Thoracic aorta (tissue), 2 donors: Measurements from ENCODE around the gene SCP2. TPM values are rescaled to one million over a fixed set of nuclear protein-coding genes. Genes with fewer than 3 reads are reported as not detected.

Source experiments
- ATAC-seq: fragments of 150-250 bp; one replicate; pipeline ENCODE4 v1.8.0; 2017; ENCODE audit warnings: low read depth; ENCODE audit not compliant: insufficient number of reproducible peaks, low FRiP score
- DNase-seq: peaks from one replicate; pipeline ENCODE4 v3.0.0-alpha.2; 2020; ENCODE audit warnings: low spot score
- H3K27ac ChIP-seq, 2 donors: fragments of 200-600 bp; sonication (generic); 1 replicate in 1 of 2; 2 replicates in 1 of 2; pipeline ENCODE4 v1.5.1; 2016; ENCODE audit warnings: mild to moderate bottlenecking in 2 of 2, moderate library complexity in 2 of 2
- H3K27me3 ChIP-seq: fragments of 200-600 bp; sonication (generic); replicated peaks from 2 replicates; pipeline ENCODE4 v1.6.0; 2016; ENCODE audit warnings: mild to moderate bottlenecking; ENCODE audit not compliant: insufficient read depth
- H3K36me3 ChIP-seq: fragments of 200-600 bp; sonication (generic); one replicate; pipeline ENCODE4 v1.5.1; 2016
- H3K4me1 ChIP-seq, 2 donors: fragments of 200-600 bp; sonication (generic); 1 replicate in 1 of 2; 2 replicates in 1 of 2; pipeline versions ENCODE4 v1.5.1 to v1.6.0; 2016; ENCODE audit warnings: low read depth in 2 of 2, mild to moderate bottlenecking in 1 of 2; ENCODE audit not compliant: control insufficient read depth in 1 of 2
- H3K4me3 ChIP-seq: fragments of 200-600 bp; sonication (generic); 2 replicates; pipeline ENCODE4 v1.5.1; 2016; ENCODE audit warnings: mild to moderate bottlenecking
- H3K9me3 ChIP-seq: fragments of 200-600 bp; sonication (generic); 2 replicates; pipeline ENCODE4 v1.5.1; 2016
- CTCF ChIP-seq: fragments of 200-600 bp; sonication (generic); IDR thresholded peaks from one replicate; pipeline ENCODE4 v1.5.1; 2019; ENCODE audit warnings: antibody characterized with exemption
- total RNA-seq, 2 donors: library from RNA; depleted of rRNA; stranded (reverse); fragments of >200 nt; gene quantifications; one replicate each; pipeline versions ENCODE4 v1.1.0 to v1.2.3, GENCODE V29; 2016

Gene SCP2
- total RNA-seq, 2 donors from 2014 or later: 75.1 to 99.9 TPM

- H3K4me3 ChIP-seq: no peak overlapping the region
- no peaks in the 10 kb centered on the region for H3K27me3 ChIP-seq
- H3K27ac ChIP-seq: no peak overlapping the region
- H3K36me3 ChIP-seq: no peaks in the 10 kb centered on the region
- peaks cover 0 to 20% of the 10 kb centered on the region in 2 donors for H3K4me1 ChIP-seq
- no peak for DNase-seq
- ATAC-seq: no peak
- no peak for TF ChIP-seq CTCF
- no peaks in the 10 kb centered on the region for H3K9me3 ChIP-seq
Observed at GRCh38 chr1:52917156-52917555, 9.9 kb upstream of the SCP2 start.

DNA sequence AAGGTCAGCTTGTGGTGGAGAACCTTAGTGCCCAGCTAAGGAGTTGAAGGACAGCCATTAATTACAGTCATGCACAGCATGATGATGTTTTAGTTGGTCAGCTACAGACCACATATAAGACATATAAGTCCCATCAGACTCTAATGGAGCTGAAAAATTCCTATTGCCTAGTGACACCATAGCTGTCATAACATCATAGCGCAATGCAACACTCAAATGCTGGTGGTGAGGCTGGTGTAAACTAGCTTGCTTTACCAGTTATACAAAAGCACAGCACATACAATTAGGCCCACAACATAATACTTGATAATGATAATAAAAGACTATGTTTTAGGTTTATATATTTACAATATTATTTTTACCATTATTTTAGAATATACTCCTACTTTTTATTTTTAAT is 9.5 kb upstream of the SCP2 start:
- H3K36me3 ChIP-seq: no peaks in the 10 kb centered on the region
- H3K4me3 ChIP-seq: no peak overlapping the region
- peaks cover 0 to 20% of the 10 kb centered on the region in 2 donors for H3K4me1 ChIP-seq
- ATAC-seq (no peak), DNase-seq (no peak)
- no peak for TF ChIP-seq CTCF
- H3K27me3 ChIP-seq: no peaks in the 10 kb centered on the region
- no peaks in the 10 kb centered on the region for H3K9me3 ChIP-seq
- no peak overlapping the region for H3K27ac ChIP-seq

DNA sequence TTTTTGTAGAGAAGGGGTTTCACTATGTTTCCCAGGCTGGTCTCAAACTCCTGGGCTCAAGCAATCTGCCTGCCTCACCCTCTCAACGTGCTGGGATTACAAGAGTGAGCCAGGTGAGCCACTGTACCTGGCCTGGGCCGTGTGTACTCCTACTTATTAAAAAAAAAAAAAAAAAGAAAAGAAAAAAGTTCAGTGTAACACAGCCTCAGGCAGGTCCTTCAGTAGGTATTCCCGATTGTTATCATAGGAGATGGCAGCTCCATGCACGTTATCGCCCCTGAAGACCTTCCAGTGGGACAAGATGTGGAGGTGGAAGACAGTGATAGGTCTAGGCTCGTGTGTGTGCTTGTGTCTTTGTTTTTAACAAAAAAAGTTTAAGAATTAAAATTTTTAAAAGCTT is 8.9 kb upstream of the SCP2 start:
- H3K27ac ChIP-seq: no peak overlapping the region
- no peaks in the 10 kb centered on the region for H3K9me3 ChIP-seq
- no peaks in the 10 kb centered on the region for H3K27me3 ChIP-seq
- H3K4me3 ChIP-seq: no peak overlapping the region
- ATAC-seq (no peak), DNase-seq (no peak)
- peaks cover 0 to 20% of the 10 kb centered on the region in 2 donors for H3K4me1 ChIP-seq
- H3K36me3 ChIP-seq: no peaks in the 10 kb centered on the region
- no peak for TF ChIP-seq CTCF

- Histone ChIP-seq H3K27ac (no peak overlapping the region), H3K36me3 (no peaks in the 10 kb centered on the region), H3K9me3 (no peaks in the 10 kb centered on the region), H3K4me3 (no peak overlapping the region), H3K27me3 (no peaks in the 10 kb centered on the region), H3K4me1 (peaks cover 0 to 20% of the 10 kb centered on the region in 2 donors)
- TF ChIP-seq CTCF: no peak
- DNase-seq: no peak
- ATAC-seq: no peak
Observed at GRCh38 chr1:52919051-52919722, 7.9 kb upstream of the SCP2 start.

- Histone ChIP-seq H3K4me3 (peak overlapping the region; percentile 91), H3K27ac (peak overlapping the region; percentile 21 to 88)
Observed at GRCh38 chr1:52919723-52920483, 7.2 kb upstream of the SCP2 start.

More at GRCh38 chr1:52919723-52920483, 7.2 kb upstream of the SCP2 start:
- DNase-seq: no peak
- no peak for ATAC-seq
- Histone ChIP-seq H3K36me3 (no peaks in the 10 kb centered on the region), H3K4me1 (peaks cover 0 to 19% of the 10 kb centered on the region in 2 donors), H3K27me3 (no peaks in the 10 kb centered on the region), H3K9me3 (no peaks in the 10 kb centered on the region)
- no peak for TF ChIP-seq CTCF
